HepG2 (cell line): ENCODE results near the gene KCNMA1. TPM values are rescaled to one million over a fixed set of nuclear protein-coding genes. Genes with fewer than 3 reads are reported as not detected.

Experiments used
- ATAC-seq: fragments of 200-7000 bp; cut with Tn5 transposase; 3 replicates; pipeline ENCODE4 v1.9.1; 2020; ENCODE audit warnings: mild to moderate bottlenecking, moderate library complexity
- BruUV-seq: library from RNA; stranded (reverse); fragments of 400-500 nt; replicated peaks from 2 replicates; lab custom pipeline; 2021; lab: Mats Ljungman, UMichigan
- CTCF ChIA-PET: fragments of 300-600 bp; formaldehyde crosslinking; extraction: SDS; loops from one replicate; lab custom pipeline; 2021; ENCODE audit warnings: low total read pairs, inconsistent platforms, low intra/inter-chr PET ratio; lab: Yijun Ruan, JAX
- POLR2A ChIA-PET: fragments of 350-600 bp; sonication (Branson Sonifier 250); formaldehyde crosslinking; loops from one replicate; lab custom pipeline; 2020; ENCODE audit warnings: antibody characterized with exemption, inconsistent platforms; lab: Yijun Ruan, JAX
- DNase-seq: peaks from one replicate; pipeline ENCODE4 v3.0.0-alpha.2; 2015; ENCODE audit warnings: low spot score
- FAIRE-seq: peaks from 3 replicates; lab custom pipeline; 2011; peaks lifted over from hg19 to GRCh38; lab: Jason Lieb, UNC
- H2AFZ ChIP-seq: one replicate; pipeline ENCODE4 v1.6.1; 2011; ENCODE audit warnings: low read length, inconsistent platforms
- H3K27ac ChIP-seq: fragments of 300-600 bp; 3 replicates; pipeline ENCODE4 v1.8.0; 2011; ENCODE audit warnings: mixed run types, mild to moderate bottlenecking, mixed read lengths, low read length, inconsistent platforms; ENCODE audit not compliant: insufficient read depth; ENCODE audit errors: extremely low read length
- H3K27me3 ChIP-seq, 2 experiments: fragments of 200-600 bp in 1 of 2; 2 replicates in 1 of 2; 3 replicates in 1 of 2; pipeline versions ENCODE4 v1.6.0 to v1.8.0; 2011; ENCODE audit warnings: low read length in 2 of 2, mild to moderate bottlenecking in 2 of 2, moderate library complexity in 2 of 2, inconsistent platforms in 1 of 2; ENCODE audit not compliant: insufficient read depth in 2 of 2, control insufficient read depth in 1 of 2
- H3K36me3 ChIP-seq, 2 experiments: fragments of 200-600 bp in 1 of 2; replicated peaks in 1 of 2; 2 replicates in 1 of 2; 3 replicates in 1 of 2; pipeline versions ENCODE4 v1.5.1 to v1.8.0; 2011; ENCODE audit warnings: low read length in 2 of 2, inconsistent platforms in 1 of 2; ENCODE audit not compliant: insufficient read depth in 2 of 2, control insufficient read depth in 1 of 2
- H3K4me1 ChIP-seq: 2 replicates; pipeline ENCODE4 v1.5.1; 2012; ENCODE audit warnings: low read length, inconsistent platforms; ENCODE audit not compliant: insufficient read depth
- H3K4me2 ChIP-seq: 2 replicates; pipeline ENCODE4 v1.6.0; 2011; ENCODE audit warnings: low read depth, low read length, inconsistent platforms
- H3K4me3 ChIP-seq, 3 experiments: fragments of 200-600 bp in 1 of 3; sonication (generic), shearing (Covaris generic) in 1 of 3; replicated peaks in 1 of 3; 2 replicates each; pipeline ENCODE4 v1.5.1; 2011 to 2016; ENCODE audit warnings: low read length in 3 of 3, inconsistent platforms in 2 of 3, low read depth in 2 of 3, mild to moderate bottlenecking in 2 of 3, control low read depth in 1 of 3, mixed read lengths in 1 of 3; ENCODE audit not compliant: insufficient read depth in 1 of 3
- H3K79me2 ChIP-seq: one replicate; pipeline ENCODE4 v1.6.1; 2011; ENCODE audit warnings: low read length, inconsistent platforms; ENCODE audit not compliant: insufficient read depth
- H3K9ac ChIP-seq: 2 replicates; pipeline ENCODE4 v1.6.0; 2011; ENCODE audit warnings: mild to moderate bottlenecking, low read depth, low read length, inconsistent platforms; ENCODE audit not compliant: insufficient read depth
- H3K9me3 ChIP-seq: 2 replicates; pipeline ENCODE4 v1.5.1; 2012; ENCODE audit warnings: mild to moderate bottlenecking, low read length
- H4K20me1 ChIP-seq: 2 replicates; pipeline ENCODE4 v1.6.0; 2011; ENCODE audit warnings: inconsistent platforms, mild to moderate bottlenecking, low read length, moderate library complexity; ENCODE audit not compliant: insufficient read depth
- AHR ChIP-seq: IDR thresholded peaks from 2 replicates; pipeline ENCODE4 v1.6.1; 2018; ENCODE audit warnings: missing genetic modification reagents, missing compliant biosample characterization
- JUND ChIP-seq: sonication (generic); formaldehyde crosslinking; IDR thresholded peaks from 2 replicates; pipeline ENCODE4 v1.8.0; 2022; ENCODE audit warnings: mild to moderate bottlenecking, missing genetic modification reagents
- KAT7 ChIP-seq: IDR thresholded peaks from 2 replicates; pipeline ENCODE4 v1.6.1; 2018; ENCODE audit warnings: borderline replicate concordance, missing compliant biosample characterization
- MTA3 ChIP-seq: sonication (generic); formaldehyde crosslinking; IDR thresholded peaks from 2 replicates; pipeline ENCODE4 v1.4.0; 2020; ENCODE audit warnings: missing genetic modification reagents
- PAWR ChIP-seq: sonication (generic); formaldehyde crosslinking; IDR thresholded peaks from 2 replicates; pipeline ENCODE4 v1.4.0; 2020; ENCODE audit warnings: missing genetic modification reagents, mild to moderate bottlenecking, borderline replicate concordance
- RBAK ChIP-seq: sonication (generic); formaldehyde crosslinking; IDR thresholded peaks from 2 replicates; pipeline ENCODE4 v1.5.1; 2020; ENCODE audit warnings: mild to moderate bottlenecking, missing genetic modification reagents
- RNF2 ChIP-seq: fragments of 450-650 bp; conservative IDR thresholded peaks from 2 replicates; pipeline ENCODE4 v1.6.1; 2016; ENCODE audit warnings: low read depth
- ZFY ChIP-seq: sonication (generic); formaldehyde crosslinking; IDR thresholded peaks from 2 replicates; pipeline ENCODE4 v1.4.0; 2020; ENCODE audit warnings: missing genetic modification reagents
- ZNF20 ChIP-seq: sonication (generic); formaldehyde crosslinking; IDR thresholded peaks from 2 replicates; pipeline ENCODE4 v1.4.0; 2020; ENCODE audit warnings: mild to moderate bottlenecking, moderate library complexity, missing genetic modification reagents
- ZNF567 ChIP-seq: sonication (generic); formaldehyde crosslinking; IDR thresholded peaks from 2 replicates; pipeline ENCODE4 v1.8.1; 2023; ENCODE audit warnings: mild to moderate bottlenecking, missing genetic modification reagents, borderline replicate concordance
- ZNF7 ChIP-seq: IDR thresholded peaks from 2 replicates; pipeline ENCODE4 v1.6.1; 2016; ENCODE audit warnings: missing biosample characterization, missing genetic modification reagents
- ZNF782 ChIP-seq: sonication (generic); formaldehyde crosslinking; IDR thresholded peaks from 2 replicates; pipeline ENCODE4 v1.4.0; 2020; ENCODE audit warnings: missing genetic modification reagents, mild to moderate bottlenecking, borderline replicate concordance
- WGBS: methylation state at CpG from one replicate; pipeline ENCODE4 v1.1.6; 2017; ENCODE audit warnings: low lambda C conversion rate; 5-methylcytosine and 5-hydroxymethylcytosine counted together
- in situ Hi-C: cut with HindIII; loops from 2 replicates; pipeline ENCODE4 v1.10.0; 2017; ENCODE audit warnings: low pct_unique_long_range_greater_than_20kb; ENCODE audit not compliant: extremely low pct_ligation_motif_present
- intact Hi-C: fragments of 100-400 bp; cut with micrococcal nuclease; formaldehyde crosslinking; loops from one replicate; pipeline ENCODE4 v1.10.0; 2022; ENCODE audit not compliant: unreplicated experiment
- polyA plus RNA-seq, 8 experiments: library from polyadenylated mRNA; depleted of rRNA in 3 of 8; stranded (reverse) in 7 of 8; unstranded in 1 of 8; fragments of >200 nt; fragmentation: Illumina TruSeq in 4 of 8; extraction: Trizol in 4 of 8; gene quantifications; 2 replicates each; pipeline versions ENCODE4 v1.2.1 to v1.2.3, GENCODE V29; 2011 to 2016; ENCODE audit warnings: low read depth in 4 of 8, missing spikeins in 1 of 8, mixed read lengths in 1 of 8; ENCODE audit not compliant: insufficient read depth in 1 of 8
- total RNA-seq, 5 experiments: library from RNA; depleted of rRNA; stranded (reverse); fragments of >200 nt; fragmentation: Illumina TruSeq; extraction: Trizol; gene quantifications; 2 replicates each; pipeline ENCODE4 v1.2.3, GENCODE V29; 2016; ENCODE audit warnings: low read depth in 1 of 5
- TF ChIP-seq, protein P1 (sequence below): sonication (generic); formaldehyde crosslinking; IDR thresholded peaks from 2 replicates; pipeline ENCODE4 v1.5.0; 2020; ENCODE audit warnings: mild to moderate bottlenecking, missing genetic modification reagents, borderline replicate concordance
- TF ChIP-seq, protein P2 (sequence below): IDR thresholded peaks from 2 replicates; pipeline ENCODE4 v1.6.1; 2016; ENCODE audit warnings: missing genetic modification reagents, missing compliant biosample characterization
- TF ChIP-seq, protein P3 (sequence below): sonication (generic); formaldehyde crosslinking; IDR thresholded peaks from 2 replicates; pipeline ENCODE4 v1.8.0; 2022; ENCODE audit warnings: missing genetic modification reagents, mild to moderate bottlenecking, moderate library complexity, borderline replicate concordance

KCNMA1 gene
- total and polyA plus RNA-seq, 2 of the 13 experiments (the other 11 are each of a cell fraction or from before 2014, with no cell fraction given) = 0.02 TPM; not detected in 1

DNA sequence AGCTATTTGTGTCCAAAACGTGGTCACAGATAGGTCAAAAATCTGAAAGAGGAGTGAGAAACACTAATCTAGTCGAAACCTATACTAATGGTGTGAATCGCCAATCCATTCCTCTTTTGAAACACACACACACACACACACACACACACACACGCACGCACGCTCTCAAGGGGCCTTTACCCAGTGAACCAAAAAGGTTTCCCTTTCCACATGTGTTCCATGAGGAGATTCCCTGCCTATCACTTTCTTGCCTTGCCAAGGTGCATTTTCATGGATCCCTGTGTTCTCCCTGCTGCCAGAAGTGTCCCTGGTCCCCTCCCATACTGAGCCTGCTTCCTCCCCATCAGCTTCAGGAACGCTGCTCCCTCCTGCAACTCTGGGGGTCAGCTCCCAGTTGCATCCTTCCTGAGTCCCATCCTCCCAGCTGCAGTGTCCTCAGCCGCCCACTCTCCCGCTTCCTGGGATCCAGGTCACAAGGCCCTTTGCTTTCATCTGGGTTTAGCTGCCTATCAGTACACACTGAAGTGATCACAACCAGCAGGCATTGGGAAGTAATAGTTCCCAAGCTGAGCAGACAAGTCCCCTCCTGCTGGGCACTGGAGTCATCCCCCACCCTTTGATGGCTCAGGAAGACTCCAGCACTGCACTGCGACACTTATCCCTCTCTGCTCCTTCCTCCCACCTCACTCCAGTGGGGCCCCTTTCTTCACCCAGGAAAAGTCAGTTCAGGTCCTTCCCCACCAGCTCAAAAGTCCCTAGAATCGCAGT lies 49.2 kb upstream of the KCNMA1 start:
- ATAC-seq = no peak
- Histone ChIP-seq H3K4me1 (no peaks in the 10 kb centered on the region), H3K79me2 (no peaks in the 10 kb centered on the region), H3K9ac (no peak overlapping the region), H3K4me3 (no peak overlapping the region), H4K20me1 (no peaks in the 10 kb centered on the region), H3K36me3 (no peaks in the 10 kb centered on the region), H3K9me3 (no peaks in the 10 kb centered on the region), H3K27ac (no peak overlapping the region), H3K4me2 (no peak overlapping the region), H2AFZ (no peak overlapping the region), H3K27me3 (peaks cover 0 to 22% of the 10 kb centered on the region in 2 experiments; a peak in 1 of 5 replicates)
- in situ Hi-C loops (no loop called here), intact Hi-C loops (no loop called here)
- 19% methylated on average over 11 of the region's 11 CpGs for WGBS
- DNase-seq = no peak
- BruUV-seq = no TSS peak
- ChIA-PET POLR2A (no interaction called here), CTCF (no interaction called here)
- no peak for FAIRE-seq
- TF ChIP-seq ZNF7 (no peak), KAT7 (CRISPR knock-in tag) (no peak), ZNF782 (CRISPR knock-in tag) (no peak), ZNF20 (CRISPR knock-in tag) (no peak), MTA3 (no peak), RBAK (CRISPR knock-in tag) (no peak), ZFY (no peak), PAWR (no peak), AHR (no peak), JUND (CRISPR knock-in tag) (no peak), ZNF567 (no peak), RNF2 (no peak)
- TF ChIP-seq, protein P1, sequence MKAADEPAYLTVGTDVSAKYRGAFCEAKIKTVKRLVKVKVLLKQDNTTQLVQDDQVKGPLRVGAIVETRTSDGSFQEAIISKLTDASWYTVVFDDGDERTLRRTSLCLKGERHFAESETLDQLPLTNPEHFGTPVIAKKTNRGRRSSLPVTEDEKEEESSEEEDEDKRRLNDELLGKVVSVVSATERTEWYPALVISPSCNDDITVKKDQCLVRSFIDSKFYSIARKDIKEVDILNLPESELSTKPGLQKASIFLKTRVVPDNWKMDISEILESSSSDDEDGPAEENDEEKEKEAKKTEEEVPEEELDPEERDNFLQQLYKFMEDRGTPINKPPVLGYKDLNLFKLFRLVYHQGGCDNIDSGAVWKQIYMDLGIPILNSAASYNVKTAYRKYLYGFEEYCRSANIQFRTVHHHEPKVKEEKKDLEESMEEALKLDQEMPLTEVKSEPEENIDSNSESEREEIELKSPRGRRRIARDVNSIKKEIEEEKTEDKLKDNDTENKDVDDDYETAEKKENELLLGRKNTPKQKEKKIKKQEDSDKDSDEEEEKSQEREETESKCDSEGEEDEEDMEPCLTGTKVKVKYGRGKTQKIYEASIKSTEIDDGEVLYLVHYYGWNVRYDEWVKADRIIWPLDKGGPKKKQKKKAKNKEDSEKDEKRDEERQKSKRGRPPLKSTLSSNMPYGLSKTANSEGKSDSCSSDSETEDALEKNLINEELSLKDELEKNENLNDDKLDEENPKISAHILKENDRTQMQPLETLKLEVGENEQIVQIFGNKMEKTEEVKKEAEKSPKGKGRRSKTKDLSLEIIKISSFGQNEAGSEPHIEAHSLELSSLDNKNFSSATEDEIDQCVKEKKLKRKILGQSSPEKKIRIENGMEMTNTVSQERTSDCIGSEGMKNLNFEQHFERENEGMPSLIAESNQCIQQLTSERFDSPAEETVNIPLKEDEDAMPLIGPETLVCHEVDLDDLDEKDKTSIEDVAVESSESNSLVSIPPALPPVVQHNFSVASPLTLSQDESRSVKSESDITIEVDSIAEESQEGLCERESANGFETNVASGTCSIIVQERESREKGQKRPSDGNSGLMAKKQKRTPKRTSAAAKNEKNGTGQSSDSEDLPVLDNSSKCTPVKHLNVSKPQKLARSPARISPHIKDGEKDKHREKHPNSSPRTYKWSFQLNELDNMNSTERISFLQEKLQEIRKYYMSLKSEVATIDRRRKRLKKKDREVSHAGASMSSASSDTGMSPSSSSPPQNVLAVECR = no peak
- TF ChIP-seq, protein P2, sequence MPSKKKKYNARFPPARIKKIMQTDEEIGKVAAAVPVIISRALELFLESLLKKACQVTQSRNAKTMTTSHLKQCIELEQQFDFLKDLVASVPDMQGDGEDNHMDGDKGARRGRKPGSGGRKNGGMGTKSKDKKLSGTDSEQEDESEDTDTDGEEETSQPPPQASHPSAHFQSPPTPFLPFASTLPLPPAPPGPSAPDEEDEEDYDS = no peak
- TF ChIP-seq, protein P3, sequence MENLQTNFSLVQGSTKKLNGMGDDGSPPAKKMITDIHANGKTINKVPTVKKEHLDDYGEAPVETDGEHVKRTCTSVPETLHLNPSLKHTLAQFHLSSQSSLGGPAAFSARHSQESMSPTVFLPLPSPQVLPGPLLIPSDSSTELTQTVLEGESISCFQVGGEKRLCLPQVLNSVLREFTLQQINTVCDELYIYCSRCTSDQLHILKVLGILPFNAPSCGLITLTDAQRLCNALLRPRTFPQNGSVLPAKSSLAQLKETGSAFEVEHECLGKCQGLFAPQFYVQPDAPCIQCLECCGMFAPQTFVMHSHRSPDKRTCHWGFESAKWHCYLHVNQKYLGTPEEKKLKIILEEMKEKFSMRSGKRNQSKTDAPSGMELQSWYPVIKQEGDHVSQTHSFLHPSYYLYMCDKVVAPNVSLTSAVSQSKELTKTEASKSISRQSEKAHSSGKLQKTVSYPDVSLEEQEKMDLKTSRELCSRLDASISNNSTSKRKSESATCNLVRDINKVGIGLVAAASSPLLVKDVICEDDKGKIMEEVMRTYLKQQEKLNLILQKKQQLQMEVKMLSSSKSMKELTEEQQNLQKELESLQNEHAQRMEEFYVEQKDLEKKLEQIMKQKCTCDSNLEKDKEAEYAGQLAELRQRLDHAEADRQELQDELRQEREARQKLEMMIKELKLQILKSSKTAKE (CRISPR knock-in tag) = no peak
